ENCODE results near the gene OBSCN. TPM values are rescaled to one million over a fixed set of nuclear protein-coding genes. Genes with fewer than 3 reads are reported as not detected.

The OBSCN gene
- total RNA-seq, 1 experiment from 2014 or later: 5.6 TPM

DNA sequence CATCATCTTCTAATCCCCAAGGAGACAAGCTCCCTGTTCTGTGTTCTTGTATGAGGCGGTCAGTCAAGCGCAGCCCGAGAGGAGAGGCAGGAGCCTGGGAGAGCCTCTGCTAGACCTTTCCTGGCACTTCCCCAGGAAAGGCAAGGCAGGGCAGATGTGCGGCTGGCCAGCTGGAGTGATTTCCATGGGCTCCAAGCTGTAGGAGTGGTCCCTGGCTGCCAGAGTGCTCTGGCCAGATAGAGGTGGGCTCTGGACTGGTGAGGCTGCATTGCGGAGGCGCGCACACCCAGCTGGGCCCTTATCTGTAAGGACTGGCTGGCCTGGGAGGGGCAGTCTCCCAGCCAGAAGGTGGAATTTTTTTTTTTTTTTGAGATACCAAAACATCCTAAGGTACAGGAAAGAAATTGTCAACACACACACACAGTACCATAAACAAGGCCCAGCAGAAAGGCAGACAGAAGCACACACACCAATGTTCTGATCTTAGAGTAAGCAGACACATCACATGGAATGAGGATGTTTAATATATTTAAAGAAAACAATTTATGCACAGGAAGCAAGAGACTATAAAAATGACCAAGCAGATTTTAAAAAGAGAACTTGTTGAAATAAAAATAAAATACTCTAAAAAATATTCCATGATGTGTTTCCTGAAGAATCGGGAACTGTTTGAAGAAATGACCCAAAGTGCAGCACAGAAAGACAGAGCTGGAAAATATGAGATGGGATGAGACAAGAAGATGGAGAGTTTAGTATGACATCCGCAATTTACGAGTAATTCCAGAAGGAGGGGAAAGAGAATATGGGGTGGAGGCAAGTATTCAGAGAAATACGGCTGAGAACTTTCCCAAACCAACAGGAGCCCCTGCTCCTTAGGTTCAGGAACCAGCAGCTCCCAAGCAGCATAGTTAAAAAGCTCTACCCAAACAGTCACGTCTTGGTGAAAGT lies 28.8 kb upstream of the OBSCN start:
- Mint-ChIP-seq H3K27ac (ENCODE audit: unreplicated experiment) (no peak overlapping the region), H3K27me3 (ENCODE audit: insufficient read depth, unreplicated experiment) (no peaks in the 10 kb centered on the region), H3K36me3 (ENCODE audit: insufficient read depth, unreplicated experiment) (peaks cover 6% of the 10 kb centered on the region), H3K9me3 (ENCODE audit: unreplicated experiment) (no peaks in the 10 kb centered on the region), H3K4me1 (ENCODE audit: low read depth, unreplicated experiment) (no peaks in the 10 kb centered on the region), H3K4me3 (ENCODE audit: unreplicated experiment) (no peak overlapping the region)
- TSS peak; percentile 22 for BruUV-seq (replicated peaks)
- Histone ChIP-seq H3K4me1 (no peaks in the 10 kb centered on the region), H3K4me3 (ENCODE audit: low read depth, low read length) (no peak overlapping the region), H3K36me3 (ENCODE audit: control insufficient read depth, insufficient read depth, low read length) (no peaks in the 10 kb centered on the region), H3K9me3 (peaks cover 4% of the 10 kb centered on the region; the same call in 1 of the 2 replicates), H3K27me3 (replicated peaks; ENCODE audit: control insufficient read depth, insufficient read depth, low read length) (no peaks in the 10 kb centered on the region)
- POLR2A ChIA-PET: no interaction called here
- CTCF ChIA-PET: interaction anchor here (1.2 kb wide), 1 partner anchor 14 kb away, joined by 3 read pairs; no protein-coding TSS in a partner anchor
- intact Hi-C loops (cut with micrococcal nuclease; ENCODE audit: unreplicated experiment): no loop called here
- peak in 1 of 2 experiments; percentile 26 for DNase-seq
- TF ChIP-seq, protein P1, sequence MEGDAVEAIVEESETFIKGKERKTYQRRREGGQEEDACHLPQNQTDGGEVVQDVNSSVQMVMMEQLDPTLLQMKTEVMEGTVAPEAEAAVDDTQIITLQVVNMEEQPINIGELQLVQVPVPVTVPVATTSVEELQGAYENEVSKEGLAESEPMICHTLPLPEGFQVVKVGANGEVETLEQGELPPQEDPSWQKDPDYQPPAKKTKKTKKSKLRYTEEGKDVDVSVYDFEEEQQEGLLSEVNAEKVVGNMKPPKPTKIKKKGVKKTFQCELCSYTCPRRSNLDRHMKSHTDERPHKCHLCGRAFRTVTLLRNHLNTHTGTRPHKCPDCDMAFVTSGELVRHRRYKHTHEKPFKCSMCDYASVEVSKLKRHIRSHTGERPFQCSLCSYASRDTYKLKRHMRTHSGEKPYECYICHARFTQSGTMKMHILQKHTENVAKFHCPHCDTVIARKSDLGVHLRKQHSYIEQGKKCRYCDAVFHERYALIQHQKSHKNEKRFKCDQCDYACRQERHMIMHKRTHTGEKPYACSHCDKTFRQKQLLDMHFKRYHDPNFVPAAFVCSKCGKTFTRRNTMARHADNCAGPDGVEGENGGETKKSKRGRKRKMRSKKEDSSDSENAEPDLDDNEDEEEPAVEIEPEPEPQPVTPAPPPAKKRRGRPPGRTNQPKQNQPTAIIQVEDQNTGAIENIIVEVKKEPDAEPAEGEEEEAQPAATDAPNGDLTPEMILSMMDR (IDR thresholded peaks at IDR 0.05; ENCODE audit: insufficient read depth in 1 of 2, low read depth in 1 of 2, low read length in 1 of 2, severe bottlenecking in 1 of 2, unreplicated experiment in 1 of 2): no peak

DNA sequence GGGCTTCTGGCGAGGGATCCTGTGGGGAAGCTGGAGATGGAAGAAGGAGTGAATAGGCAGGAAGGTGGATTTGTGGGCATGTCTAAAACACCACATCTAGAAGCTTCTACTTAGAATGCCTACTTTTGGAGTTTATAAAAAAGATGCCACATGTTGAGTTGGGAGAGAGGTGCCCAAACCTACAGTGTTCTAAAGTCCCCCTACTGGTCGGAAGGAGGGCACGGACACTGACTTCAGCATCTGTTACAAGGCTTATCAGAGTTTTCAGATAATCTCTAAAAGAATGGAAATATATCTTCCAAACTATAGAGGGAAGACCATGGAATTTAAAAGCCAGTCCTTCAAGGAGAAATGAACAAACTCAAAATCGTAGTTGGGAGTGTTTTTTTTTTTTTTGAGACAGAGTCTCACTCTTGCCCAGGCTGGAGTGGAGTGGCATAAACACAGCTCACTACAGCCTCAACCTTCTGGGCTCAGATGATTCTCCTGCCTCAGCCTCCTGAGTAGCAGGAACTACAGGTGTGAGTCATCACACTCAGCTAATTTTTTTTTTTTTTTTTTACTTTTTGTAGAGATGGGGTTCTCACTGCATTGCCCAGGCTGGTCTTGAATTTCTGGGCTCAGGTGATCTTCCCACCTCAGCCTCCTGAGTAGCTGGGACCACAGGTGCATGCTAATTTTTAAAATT lies 27.4 kb upstream of the OBSCN start:
- Mint-ChIP-seq H3K27me3 (ENCODE audit: insufficient read depth, unreplicated experiment) (no peaks in the 10 kb centered on the region), H3K9me3 (ENCODE audit: unreplicated experiment) (no peaks in the 10 kb centered on the region), H3K4me1 (ENCODE audit: low read depth, unreplicated experiment) (no peaks in the 10 kb centered on the region), H3K36me3 (ENCODE audit: insufficient read depth, unreplicated experiment) (peaks cover 6% of the 10 kb centered on the region), H3K27ac (ENCODE audit: unreplicated experiment) (no peak overlapping the region), H3K4me3 (ENCODE audit: unreplicated experiment) (no peak overlapping the region)
- no peaks in the 10 kb centered on the region for H3K36me3 ChIP-seq (ENCODE audit: control insufficient read depth, insufficient read depth, low read length)
- peak in 1 of 2 experiments; percentile 9 for DNase-seq
- POLR2A ChIA-PET: no interaction called here
- intact Hi-C loops (cut with micrococcal nuclease; ENCODE audit: unreplicated experiment): loop anchor here (5.0 kb wide), 1 partner anchor 48 kb away; no protein-coding TSS in a partner anchor
- H3K4me1 ChIP-seq: no peaks in the 10 kb centered on the region
- H3K27me3 ChIP-seq (replicated peaks; ENCODE audit: control insufficient read depth, insufficient read depth, low read length): no peaks in the 10 kb centered on the region
- H3K4me3 ChIP-seq (ENCODE audit: low read depth, low read length): no peak overlapping the region
- no TSS peak for BruUV-seq (replicated peaks)
- TF ChIP-seq, protein P1 (IDR thresholded peaks at IDR 0.05; ENCODE audit: insufficient read depth in 1 of 2, low read depth in 1 of 2, low read length in 1 of 2, severe bottlenecking in 1 of 2, unreplicated experiment in 1 of 2): peak in 1 of 2 experiments; percentile 56
- H3K9me3 ChIP-seq: no peaks in the 10 kb centered on the region
- CTCF ChIA-PET: interaction anchor here (0.6 to 0.7 kb wide), 2 partner anchors 9 to 129 kb away, joined by 3 to 8 read pairs; no protein-coding TSS in a partner anchor

DNA sequence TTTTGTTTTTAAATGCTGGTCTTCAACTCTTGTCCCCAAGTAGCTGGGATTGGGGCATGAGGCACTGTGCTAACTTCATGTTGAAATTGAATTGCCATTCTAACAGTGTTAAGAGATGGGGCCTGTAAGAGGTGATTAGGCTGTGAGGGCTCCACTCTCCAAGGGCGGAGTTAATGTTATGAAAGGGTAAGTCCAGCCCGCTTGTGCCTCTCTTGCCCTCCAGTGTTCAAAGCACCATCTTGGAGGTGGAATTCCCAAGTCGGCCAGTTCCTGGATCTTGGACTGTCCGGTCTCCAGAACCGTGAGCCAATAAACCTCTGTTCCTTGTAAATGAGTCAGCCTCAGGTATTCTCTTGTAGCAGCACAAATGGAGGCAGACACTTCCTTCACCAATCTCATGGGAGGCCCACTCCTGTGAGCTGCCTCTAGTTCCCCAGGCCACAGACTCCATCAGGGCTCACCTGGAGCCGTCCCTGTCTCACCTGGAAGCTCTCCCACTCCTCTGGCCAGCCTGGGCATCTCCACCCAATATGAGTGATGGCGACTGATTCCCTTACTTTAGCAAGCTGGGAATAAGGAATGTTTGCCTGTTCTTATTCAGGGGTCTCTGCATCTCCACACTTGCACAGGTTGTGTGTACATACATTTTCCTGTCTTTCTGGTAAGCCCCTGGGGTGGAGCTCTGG lies 26.7 kb upstream of the OBSCN start:
- H3K4me1 Mint-ChIP-seq (ENCODE audit: low read depth, unreplicated experiment): no peaks in the 10 kb centered on the region
- BruUV-seq (replicated peaks): no TSS peak
- no peaks in the 10 kb centered on the region for H3K9me3 ChIP-seq
- POLR2A ChIA-PET: no interaction called here
- intact Hi-C loops (cut with micrococcal nuclease; ENCODE audit: unreplicated experiment): loop anchor here (5.0 kb wide), 1 partner anchor 49 kb away; no protein-coding TSS in a partner anchor
- H3K36me3 ChIP-seq (ENCODE audit: control insufficient read depth, insufficient read depth, low read length): no peaks in the 10 kb centered on the region
- no peak overlapping the region for H3K27ac Mint-ChIP-seq (ENCODE audit: unreplicated experiment)
- H3K36me3 Mint-ChIP-seq (ENCODE audit: insufficient read depth, unreplicated experiment): peaks cover 6% of the 10 kb centered on the region
- H3K27me3 ChIP-seq (replicated peaks; ENCODE audit: control insufficient read depth, insufficient read depth, low read length): no peaks in the 10 kb centered on the region
- H3K27me3 Mint-ChIP-seq (ENCODE audit: insufficient read depth, unreplicated experiment): no peaks in the 10 kb centered on the region
- H3K4me3 ChIP-seq (ENCODE audit: low read depth, low read length): no peak overlapping the region
- DNase-seq: peak in 1 of 2 experiments; percentile 14
- H3K4me1 ChIP-seq: no peaks in the 10 kb centered on the region
- CTCF ChIA-PET: no interaction called here
- TF ChIP-seq, protein P1 (IDR thresholded peaks at IDR 0.05; ENCODE audit: insufficient read depth in 1 of 2, low read depth in 1 of 2, low read length in 1 of 2, severe bottlenecking in 1 of 2, unreplicated experiment in 1 of 2): no peak
- H3K4me3 Mint-ChIP-seq (ENCODE audit: unreplicated experiment): no peak overlapping the region
- no peaks in the 10 kb centered on the region for H3K9me3 Mint-ChIP-seq (ENCODE audit: unreplicated experiment)
